ENCODE data around the gene LAPTM5. TPM values are rescaled to one million over a fixed set of nuclear protein-coding genes. Genes with fewer than 3 reads are reported as not detected.
A peak's percentile ranks its signal among the peaks of the same experiment; 100 is the strongest.

The LAPTM5 gene
- total RNA-seq, 3 donors from 2014 or later = 68.3 to 97.3 (median 86.8) TPM

DNA sequence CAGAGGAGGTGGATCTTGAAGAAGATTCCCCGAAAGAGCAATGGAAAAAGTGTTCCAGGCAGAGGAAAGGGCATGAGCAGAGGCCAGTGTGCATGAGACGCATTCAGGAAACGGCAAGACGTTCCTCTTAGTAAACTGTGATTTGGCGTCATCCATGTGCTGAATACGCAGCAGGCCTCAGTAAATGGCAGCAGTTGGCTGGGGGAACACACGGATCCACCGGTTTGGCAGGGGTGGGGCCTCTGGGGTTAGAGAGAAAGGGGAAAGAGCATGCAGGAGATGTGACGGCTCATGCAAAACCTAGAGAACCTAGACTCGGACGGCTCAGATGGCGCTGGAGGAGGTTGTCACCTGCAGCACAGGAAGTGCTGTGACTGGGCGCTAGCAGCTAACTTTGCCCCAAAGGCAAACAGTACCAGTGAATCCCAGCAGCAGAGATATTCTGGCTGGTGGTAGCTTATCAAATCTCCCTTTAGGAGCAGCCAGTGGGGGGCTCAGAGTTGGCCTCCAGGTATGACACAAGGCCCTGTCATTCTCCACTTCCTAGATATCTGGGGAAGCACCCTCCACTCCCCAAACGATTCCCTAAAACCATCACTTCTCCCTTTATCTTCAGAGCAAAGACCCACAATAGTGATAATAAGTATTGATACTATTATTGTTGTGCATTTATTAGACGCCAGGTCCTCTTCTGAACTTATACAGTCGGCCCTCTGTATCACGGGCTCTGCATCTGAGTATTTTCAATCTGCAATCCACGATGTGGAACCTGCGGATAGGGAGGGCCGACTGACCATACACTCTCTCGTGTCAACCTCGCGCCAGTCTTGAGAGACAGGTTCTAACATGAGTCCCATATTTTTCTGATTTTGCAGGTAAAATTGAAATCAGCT, 7.6 kb downstream of the LAPTM5 start:
- peak overlapping the region; percentile 81 for H3K4me3 Mint-ChIP-seq
- no peaks in the 10 kb centered on the region for H3K9me3 Mint-ChIP-seq
- DNase-seq (peak; percentile 57), ATAC-seq (peak; percentile 35 to 41)
- H3K27me3 Mint-ChIP-seq (ENCODE audit: low read depth) = no peaks in the 10 kb centered on the region
- H3K4me1 Mint-ChIP-seq (ENCODE audit: low read depth) = peaks cover 99% of the 10 kb centered on the region
- peaks cover 15% of the 10 kb centered on the region for H3K36me3 Mint-ChIP-seq (ENCODE audit: insufficient read depth)

DNA sequence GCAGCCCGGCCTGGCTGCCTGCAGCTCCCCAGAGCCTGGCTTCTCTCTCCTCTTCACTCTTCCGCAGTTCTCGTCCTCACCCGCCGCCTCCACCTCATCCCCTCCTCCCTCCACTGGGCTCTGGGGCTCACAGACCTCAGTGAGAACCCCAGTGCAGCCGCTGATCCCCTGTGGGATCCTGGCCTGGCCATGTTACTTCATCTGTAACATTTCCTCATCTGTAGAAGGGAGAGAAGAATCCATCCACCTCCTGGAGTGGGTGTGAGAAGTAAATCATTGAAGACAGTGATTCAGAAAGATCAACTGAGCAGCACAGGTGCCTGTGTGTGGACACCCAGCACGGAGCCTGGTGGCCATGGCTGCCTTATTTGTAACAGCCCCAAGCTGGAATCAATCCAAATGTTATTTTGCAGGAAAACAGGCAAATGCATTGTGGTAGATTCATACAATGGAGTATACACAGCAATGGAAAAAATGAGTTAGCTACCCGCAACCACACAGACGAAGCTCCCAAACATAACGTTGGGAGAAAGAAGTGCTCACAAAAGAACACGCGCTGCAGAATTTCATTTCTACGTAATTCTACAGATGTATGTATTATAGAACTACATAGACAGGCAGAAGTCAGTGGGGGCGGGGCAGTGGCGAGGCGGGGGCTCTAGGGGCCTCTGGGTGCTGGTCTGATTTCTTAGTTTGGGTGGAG, 8.7 kb downstream of the LAPTM5 start:
- DNase-seq (peak; percentile 36), ATAC-seq (peak; percentile 37 to 49)
- no peaks in the 10 kb centered on the region for H3K27me3 Mint-ChIP-seq (ENCODE audit: low read depth)
- H3K4me1 Mint-ChIP-seq (ENCODE audit: low read depth) = peaks cover 98% of the 10 kb centered on the region
- H3K9me3 Mint-ChIP-seq = no peaks in the 10 kb centered on the region
- peak overlapping the region; percentile 81 for H3K4me3 Mint-ChIP-seq
- peaks cover 15% of the 10 kb centered on the region for H3K36me3 Mint-ChIP-seq (ENCODE audit: insufficient read depth)

DNA sequence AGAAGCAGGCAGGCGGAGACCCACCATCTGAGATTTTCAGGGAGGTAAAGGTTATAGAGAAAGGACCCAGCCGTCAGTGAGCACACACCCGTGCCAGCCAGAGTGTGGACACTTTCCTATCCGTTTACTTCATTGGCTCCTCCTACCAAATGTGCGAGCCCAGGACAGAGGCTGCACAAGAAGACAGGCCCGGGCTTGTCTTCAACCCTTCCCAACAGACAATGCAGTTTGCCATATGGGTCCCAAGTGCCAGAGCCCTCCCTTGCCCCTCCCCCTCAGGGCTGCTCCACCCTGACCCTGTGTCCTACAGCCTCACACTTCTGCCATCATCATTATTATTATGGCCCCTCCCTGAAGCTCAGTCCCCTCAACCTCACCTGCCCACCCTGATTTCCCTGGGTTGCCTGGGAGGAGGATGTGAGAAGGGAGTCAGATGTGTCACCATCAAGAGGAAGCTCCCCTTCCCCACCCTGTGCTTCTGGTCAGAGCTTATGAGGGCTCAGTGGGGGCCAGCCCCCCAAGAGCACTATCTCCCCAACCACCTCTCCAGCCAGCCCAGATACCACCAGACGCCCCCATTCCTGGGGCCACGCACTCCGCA, 9.4 kb downstream of the LAPTM5 start:
- ATAC-seq = peak; percentile 0 to 2
- no peak for DNase-seq
- H3K4me1 Mint-ChIP-seq (ENCODE audit: low read depth) = peaks cover 98% of the 10 kb centered on the region
- H3K27me3 Mint-ChIP-seq (ENCODE audit: low read depth) = no peaks in the 10 kb centered on the region
- peak overlapping the region; percentile 81 for H3K4me3 Mint-ChIP-seq
- H3K36me3 Mint-ChIP-seq (ENCODE audit: insufficient read depth) = peaks cover 15% of the 10 kb centered on the region
- H3K9me3 Mint-ChIP-seq = no peaks in the 10 kb centered on the region

DNA sequence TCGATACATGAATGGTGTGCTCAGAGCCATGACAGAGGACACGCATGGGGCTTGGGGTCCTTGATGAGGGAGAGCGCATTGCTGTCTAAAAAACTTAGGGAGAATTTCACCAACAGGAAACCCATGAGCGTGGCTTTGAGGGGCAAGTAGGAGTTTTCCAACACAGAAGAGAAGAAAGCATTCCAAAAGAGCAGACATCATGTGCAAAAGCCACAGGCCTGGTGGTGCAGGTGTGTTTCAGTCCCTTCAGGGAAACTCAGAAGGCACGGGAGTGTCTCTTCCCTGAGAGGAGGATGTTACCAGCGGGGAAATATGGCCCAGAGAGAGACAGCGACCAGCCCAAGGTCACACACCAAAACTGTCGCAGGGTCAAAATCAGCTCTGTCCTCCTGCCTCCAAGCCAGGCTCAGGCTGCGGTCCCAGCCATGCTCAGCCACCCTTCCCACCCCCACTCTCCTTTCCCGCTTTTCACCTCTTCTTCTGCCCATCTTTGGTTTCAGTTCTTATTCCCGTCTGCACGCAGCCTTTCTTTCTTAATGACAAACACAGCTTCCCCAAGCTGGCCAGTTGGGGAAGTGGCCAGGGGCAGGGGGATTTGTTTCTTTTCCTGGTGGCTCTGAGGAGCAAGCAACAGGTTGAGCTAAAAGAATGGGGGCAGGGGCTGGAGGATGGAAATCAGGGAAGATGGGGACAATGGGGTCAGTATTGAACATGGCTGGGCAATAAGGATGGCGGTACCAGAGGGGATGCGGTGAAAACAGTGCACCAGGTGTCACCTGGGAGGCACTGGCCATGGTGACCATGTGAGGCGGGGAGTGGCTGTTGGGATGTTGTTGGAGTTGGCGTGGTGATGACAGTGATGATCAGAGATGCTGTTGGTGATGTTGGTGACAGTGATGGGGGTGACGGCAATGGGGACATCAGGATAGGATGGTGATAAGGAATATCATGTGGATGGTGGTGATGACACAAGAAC, 10.3 kb downstream of the LAPTM5 start:
- Mint-ChIP-seq H3K27me3 (ENCODE audit: low read depth) (no peaks in the 10 kb centered on the region), H3K36me3 (ENCODE audit: insufficient read depth) (peaks cover 14% of the 10 kb centered on the region), H3K4me3 (peak overlapping the region; percentile 81), H3K9me3 (no peaks in the 10 kb centered on the region), H3K4me1 (ENCODE audit: low read depth) (peaks cover 99% of the 10 kb centered on the region)
- DNase-seq (no peak), ATAC-seq (no peak)

DNA sequence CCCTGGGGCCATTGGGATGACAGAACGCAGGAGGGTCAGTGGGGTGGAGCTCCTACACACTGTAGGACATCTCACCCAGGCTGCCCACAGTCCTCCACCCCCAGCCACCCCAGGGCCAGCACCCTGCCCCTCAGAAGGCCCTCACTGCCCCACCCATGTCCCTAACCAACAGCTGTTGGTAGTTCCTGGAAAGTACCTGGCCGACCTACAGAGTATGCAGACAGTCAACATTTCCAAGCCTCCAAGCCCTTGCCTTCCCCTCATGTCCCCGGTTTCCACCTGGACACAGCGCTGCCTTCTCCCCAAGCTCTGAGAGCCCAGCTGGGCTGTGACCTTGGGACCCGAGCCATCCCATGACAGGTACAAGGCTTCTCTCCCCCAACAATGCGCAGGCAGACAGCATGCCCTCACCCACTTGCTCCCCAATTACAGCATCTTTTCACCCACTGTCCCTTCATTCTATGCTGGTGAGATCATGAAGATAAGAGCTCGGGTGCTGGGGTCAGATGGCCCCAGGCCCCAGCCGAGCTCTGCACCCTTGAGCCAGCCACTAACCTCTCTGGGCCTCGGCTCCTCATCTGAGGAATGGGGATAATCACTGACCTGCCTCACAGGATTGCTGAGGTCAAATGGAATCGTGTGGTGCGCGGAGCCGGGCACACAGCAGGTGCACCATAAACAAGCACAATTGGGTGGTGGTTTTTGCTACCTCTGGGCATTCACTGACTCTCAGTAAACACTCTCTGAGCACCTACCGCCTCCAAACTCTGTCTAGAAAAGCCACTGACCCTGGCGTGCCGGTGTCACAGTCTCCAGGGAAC, 11.2 kb downstream of the LAPTM5 start:
- DNase-seq = no peak

DNA sequence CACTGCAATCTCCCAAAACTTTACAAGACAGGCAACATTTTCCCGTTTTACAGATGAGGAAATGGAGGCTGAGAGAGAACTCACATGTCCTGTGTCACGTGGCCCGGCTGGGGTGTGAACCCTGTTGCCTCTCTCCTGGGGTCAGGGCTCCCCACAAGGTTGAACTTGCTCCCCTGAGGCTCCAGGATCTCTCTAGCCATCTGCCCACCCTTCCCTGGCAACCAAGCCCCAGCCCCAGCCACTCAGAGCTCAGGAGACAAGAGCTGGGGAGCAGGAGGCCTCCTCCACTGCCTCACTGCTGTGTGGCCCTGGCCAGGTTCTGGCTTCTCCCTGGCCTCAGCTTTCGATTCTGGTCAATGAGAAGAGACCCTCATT, 11.8 kb downstream of the LAPTM5 start:
- Mint-ChIP-seq H3K27me3 (ENCODE audit: low read depth) (no peaks in the 10 kb centered on the region), H3K36me3 (ENCODE audit: insufficient read depth) (peaks cover 25% of the 10 kb centered on the region), H3K4me1 (ENCODE audit: low read depth) (peaks cover 99% of the 10 kb centered on the region), H3K9me3 (no peaks in the 10 kb centered on the region), H3K4me3 (peak overlapping the region; percentile 81)
- no peak for DNase-seq
- no peak for ATAC-seq

More for the DNA sequence above, 11.2 kb downstream of the LAPTM5 start:
- Mint-ChIP-seq H3K27me3 (ENCODE audit: low read depth) (no peaks in the 10 kb centered on the region), H3K4me1 (ENCODE audit: low read depth) (peaks cover 99% of the 10 kb centered on the region), H3K36me3 (ENCODE audit: insufficient read depth) (peaks cover 19% of the 10 kb centered on the region), H3K4me3 (peak overlapping the region; percentile 81), H3K9me3 (no peaks in the 10 kb centered on the region)
- no peak for ATAC-seq

DNA sequence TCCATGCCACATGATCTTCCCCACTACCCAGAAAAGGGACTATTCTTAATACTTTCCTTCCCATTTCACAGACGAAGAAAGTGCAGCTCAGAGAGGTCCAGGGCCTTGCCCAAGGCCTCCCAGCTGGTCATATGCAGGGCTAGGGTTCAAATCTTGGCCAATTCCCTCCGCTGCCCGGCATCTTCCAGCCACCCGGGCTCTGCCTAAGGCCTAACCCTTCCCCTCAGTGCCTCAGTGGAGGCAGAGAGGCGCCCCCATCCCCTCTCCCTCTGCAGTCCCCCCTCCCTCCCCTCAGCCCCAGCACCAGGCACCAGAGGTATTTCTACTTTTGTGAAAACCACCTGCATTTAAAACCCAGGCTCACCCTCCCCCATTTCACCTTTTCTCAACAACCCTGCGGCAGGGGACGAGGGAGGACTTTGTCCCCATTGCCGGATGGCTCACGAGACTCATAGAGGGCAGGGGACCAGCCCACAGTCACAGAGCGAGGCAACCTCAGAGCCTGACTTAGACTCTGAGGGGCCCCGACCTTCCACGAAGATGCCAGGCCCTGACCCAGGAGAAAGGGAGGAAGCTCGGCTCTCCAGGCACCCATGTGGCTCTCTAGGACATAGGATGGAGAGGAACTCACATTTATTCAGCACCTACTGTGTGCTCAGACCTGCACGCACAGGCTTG, 12.3 kb downstream of the LAPTM5 start:
- ATAC-seq (peak in 1 of 2 donors; percentile 8), DNase-seq (no peak)
- no peaks in the 10 kb centered on the region for H3K9me3 Mint-ChIP-seq
- H3K4me1 Mint-ChIP-seq (ENCODE audit: low read depth) = peaks cover 99% of the 10 kb centered on the region
- no peaks in the 10 kb centered on the region for H3K27me3 Mint-ChIP-seq (ENCODE audit: low read depth)
- H3K4me3 Mint-ChIP-seq = peak overlapping the region; percentile 81
- H3K36me3 Mint-ChIP-seq (ENCODE audit: insufficient read depth) = peaks cover 25% of the 10 kb centered on the region

DNA sequence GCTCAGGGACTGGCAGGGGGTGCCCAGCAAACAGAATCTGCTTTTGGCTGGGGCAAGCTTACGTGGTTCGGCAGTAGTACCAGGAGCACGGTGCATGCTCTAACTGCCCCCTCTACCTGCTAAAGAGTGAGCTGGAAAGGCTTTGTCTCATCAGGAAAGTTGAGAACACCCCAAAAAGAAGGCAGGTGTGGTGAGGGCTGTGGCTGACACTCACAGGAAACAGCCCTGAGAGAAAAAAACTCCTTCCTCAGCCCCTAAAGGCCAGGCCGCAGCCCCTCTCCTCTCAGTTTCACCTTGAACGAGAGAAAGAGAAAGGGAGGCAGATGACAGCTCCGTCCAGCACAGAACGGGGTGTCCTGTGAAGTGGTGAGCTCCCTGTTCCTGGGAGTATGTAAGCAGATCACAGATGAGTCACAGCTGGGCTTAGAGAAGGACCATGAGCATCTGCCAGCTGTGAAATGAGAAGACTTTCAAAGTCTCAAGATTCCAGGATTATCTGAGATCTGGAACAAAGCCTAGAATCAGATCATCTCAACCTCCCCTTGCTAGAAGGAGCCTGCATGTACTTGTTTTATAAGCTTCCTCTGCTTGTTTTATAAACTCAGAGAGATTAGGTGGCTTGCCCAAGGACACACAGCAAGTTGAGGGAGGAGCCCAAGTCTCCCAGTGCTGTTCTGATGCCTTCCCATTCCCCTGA, 13.4 kb downstream of the LAPTM5 start:
- peaks cover 98% of the 10 kb centered on the region for H3K4me1 Mint-ChIP-seq (ENCODE audit: low read depth)
- H3K27me3 Mint-ChIP-seq (ENCODE audit: low read depth) = no peaks in the 10 kb centered on the region
- ATAC-seq = peak; percentile 23 to 32
- H3K36me3 Mint-ChIP-seq (ENCODE audit: insufficient read depth) = peaks cover 30% of the 10 kb centered on the region
- H3K4me3 Mint-ChIP-seq = peak overlapping the region; percentile 58
- H3K9me3 Mint-ChIP-seq = no peaks in the 10 kb centered on the region
- DNase-seq = no peak

DNA sequence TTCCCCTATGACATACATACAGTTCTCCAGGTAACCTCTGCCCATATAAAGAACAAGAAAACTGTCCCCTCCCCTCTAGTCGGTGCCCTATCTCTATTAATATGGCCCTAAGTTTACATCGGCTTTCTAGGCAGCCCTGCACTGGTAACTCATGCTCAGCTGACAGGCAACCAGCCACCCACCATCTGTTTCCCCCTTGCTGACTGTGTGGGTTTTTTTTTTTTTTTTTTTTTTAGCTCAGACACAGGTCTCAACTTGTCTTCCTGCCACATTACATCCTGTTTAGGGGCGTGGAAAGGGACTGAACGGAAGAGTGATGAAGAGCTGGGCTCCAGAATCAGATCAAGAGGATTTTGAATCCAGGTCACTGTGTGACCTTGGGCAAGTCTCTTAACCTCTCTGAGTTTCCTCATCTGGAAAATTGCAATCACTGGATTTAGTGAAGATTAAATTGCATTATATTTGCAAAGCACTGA, 14.0 kb downstream of the LAPTM5 start:
- H3K4me1 Mint-ChIP-seq (ENCODE audit: low read depth) = peaks cover 95% of the 10 kb centered on the region
- peaks cover 33% of the 10 kb centered on the region for H3K36me3 Mint-ChIP-seq (ENCODE audit: insufficient read depth)
- peak overlapping the region; percentile 58 for H3K4me3 Mint-ChIP-seq
- no peaks in the 10 kb centered on the region for H3K9me3 Mint-ChIP-seq
- DNase-seq = peak; percentile 65
- ATAC-seq = peak; percentile 63 to 73
- H3K27me3 Mint-ChIP-seq (ENCODE audit: low read depth) = no peaks in the 10 kb centered on the region

DNA sequence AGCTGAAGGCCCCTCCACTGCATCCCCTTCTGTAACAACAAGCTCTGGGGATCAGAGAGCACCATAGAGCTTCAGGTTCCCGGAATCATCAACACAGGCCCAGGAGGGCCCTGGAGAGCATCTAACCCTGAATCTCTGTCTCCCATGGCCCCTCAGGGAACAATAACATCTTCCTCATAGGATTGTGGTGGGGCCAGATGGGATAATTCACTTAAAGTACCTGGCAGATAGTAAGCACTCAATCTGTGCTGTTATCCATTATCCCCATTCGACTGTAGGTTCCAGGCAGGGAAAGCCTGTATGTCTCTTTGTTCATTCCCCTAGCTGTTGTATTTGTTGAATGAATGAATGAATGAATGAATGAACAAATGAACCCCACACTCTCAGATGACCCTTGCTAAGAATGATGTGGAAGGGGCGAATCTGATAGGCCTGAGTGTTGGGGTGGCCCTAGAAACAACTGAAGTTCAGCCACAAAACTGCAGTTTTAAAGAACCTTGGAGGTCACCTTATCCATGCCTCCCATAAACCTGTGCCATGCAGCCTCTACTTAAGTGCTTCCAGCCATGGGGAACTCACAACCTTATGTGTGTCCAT, 14.5 kb downstream of the LAPTM5 start:
- no peak for ATAC-seq

DNA sequence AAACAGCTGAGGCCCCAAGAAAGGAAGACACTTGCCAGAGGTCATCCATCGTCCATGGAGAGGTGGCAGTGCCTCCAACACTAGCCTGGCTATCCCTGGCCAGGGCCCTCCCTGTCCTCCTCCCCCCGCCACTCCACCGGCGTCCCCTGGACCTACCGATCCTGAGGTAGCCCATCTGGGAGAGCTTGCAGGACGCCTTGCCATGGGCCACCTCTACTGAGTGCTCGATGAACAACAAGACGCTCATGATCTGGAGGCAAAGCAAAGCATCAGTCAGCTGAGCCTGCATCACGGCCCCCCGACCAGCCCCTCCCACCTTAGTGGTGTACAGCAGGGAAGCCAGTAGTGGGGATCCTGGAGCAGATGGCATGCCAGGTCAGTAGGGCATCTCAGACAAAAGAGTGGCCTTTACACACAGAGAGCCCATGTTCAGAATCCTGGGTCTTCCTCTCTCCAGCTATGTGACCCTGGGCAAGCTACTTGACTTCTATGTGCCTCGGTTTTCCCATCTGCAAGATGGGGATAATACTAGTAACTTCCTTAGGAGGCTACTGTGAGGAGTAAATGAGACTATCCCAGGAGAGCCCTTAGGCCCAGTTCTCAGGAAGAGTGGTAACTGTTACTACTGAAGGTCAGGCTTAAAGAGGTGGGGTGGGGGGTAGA, 15.1 kb downstream of the LAPTM5 start:
- H3K4me1 Mint-ChIP-seq (ENCODE audit: low read depth) = peaks cover 88% of the 10 kb centered on the region
- H3K4me3 Mint-ChIP-seq = no peak overlapping the region
- no peaks in the 10 kb centered on the region for H3K27me3 Mint-ChIP-seq (ENCODE audit: low read depth)
- ATAC-seq (no peak), DNase-seq (no peak)
- H3K36me3 Mint-ChIP-seq (ENCODE audit: insufficient read depth) = peaks cover 42% of the 10 kb centered on the region
- H3K9me3 Mint-ChIP-seq = no peaks in the 10 kb centered on the region

More for the DNA sequence above, 14.5 kb downstream of the LAPTM5 start:
- Mint-ChIP-seq H3K9me3 (no peaks in the 10 kb centered on the region), H3K27me3 (ENCODE audit: low read depth) (no peaks in the 10 kb centered on the region), H3K4me1 (ENCODE audit: low read depth) (peaks cover 94% of the 10 kb centered on the region), H3K36me3 (ENCODE audit: insufficient read depth) (peaks cover 38% of the 10 kb centered on the region), H3K4me3 (peak overlapping the region; percentile 57)
- DNase-seq = no peak
